HAP-1 (cell line): ENCODE measurements around the gene NPPC.
"Not testable (repeated sequence)": the region's sequence is repeated elsewhere in the genome, so short reads cannot be mapped to it uniquely, and the experiment has no call there.

ENCODE experiments used
- DNase-seq, 2 experiments: peaks; one replicate each; pipeline ENCODE4 v3.0.0-alpha.2; 2016 to 2020; ENCODE audit warnings: low spot score in 2 of 2
- H3K27me3 ChIP-seq: fragments of 250-450 bp; sonication (Bioruptor Pico); 2 replicates; pipeline ENCODE4 v1.5.1; 2020; ENCODE audit warnings: low read depth, mild to moderate bottlenecking, moderate library complexity
- H3K36me3 ChIP-seq: fragments of 250-450 bp; sonication (Bioruptor Pico); replicated peaks from 2 replicates; pipeline ENCODE4 v1.5.1; 2020; ENCODE audit warnings: mild to moderate bottlenecking
- H3K4me1 ChIP-seq: fragments of 250-450 bp; sonication (Bioruptor Pico); 2 replicates; pipeline ENCODE4 v1.5.1; 2020; ENCODE audit warnings: mild to moderate bottlenecking
- H3K4me3 ChIP-seq: fragments of 250-450 bp; sonication (Bioruptor Pico); 2 replicates; pipeline ENCODE4 v1.5.1; 2020; ENCODE audit warnings: mild to moderate bottlenecking, moderate library complexity
- H3K9me3 ChIP-seq: fragments of 250-450 bp; sonication (Bioruptor Pico); 2 replicates; pipeline ENCODE4 v1.5.1; 2020; ENCODE audit warnings: mild to moderate bottlenecking, moderate library complexity
- in situ Hi-C: fragments of 300-500 bp; cut with MboI; formaldehyde crosslinking; loops from 3 replicates; pipeline ENCODE4 v1.14.3; 2020; ENCODE audit warnings: low sequenced_read_pairs, inconsistent platforms, mixed read lengths

NPPC gene

GRCh38 chr2:231922311-231923009, 3.7 kb downstream of the NPPC start:
- in situ Hi-C loops, result no loop called here
- Histone ChIP-seq H3K27me3 (peaks cover 9% of the 10 kb centered on the region), H3K36me3 (peaks cover 4% of the 10 kb centered on the region; the same call in 1 of the 2 replicates), H3K4me3 (no peak overlapping the region), H3K9me3 (no peaks in the 10 kb centered on the region), H3K4me1 (peaks cover 6% of the 10 kb centered on the region; the same call in 1 of the 2 replicates)
- DNase-seq, result no peak

- no peaks in the 10 kb centered on the region for H3K9me3 ChIP-seq
- in situ Hi-C loops, result no loop called here
- DNase-seq, result no peak
- H3K4me3 ChIP-seq, result no peak overlapping the region
- H3K36me3 ChIP-seq, result peaks cover 4% of the 10 kb centered on the region; the same call in 1 of the 2 replicates
- H3K4me1 ChIP-seq, result peaks cover 3% of the 10 kb centered on the region; the same call in 1 of the 2 replicates
- no peaks in the 10 kb centered on the region for H3K27me3 ChIP-seq
Measured at GRCh38 chr2:231920795-231921194, 5.4 kb downstream of the NPPC start.

GRCh38 chr2:231920366-231920765, 5.8 kb downstream of the NPPC start:
- in situ Hi-C loops, result no loop called here
- H3K36me3 ChIP-seq, result peaks cover 4% of the 10 kb centered on the region; the same call in 1 of the 2 replicates
- H3K4me1 ChIP-seq, result peaks cover 3% of the 10 kb centered on the region; the same call in 1 of the 2 replicates
- H3K4me3 ChIP-seq, result no peak overlapping the region
- no peaks in the 10 kb centered on the region for H3K27me3 ChIP-seq
- no peak for DNase-seq
- no peaks in the 10 kb centered on the region for H3K9me3 ChIP-seq

DNA sequence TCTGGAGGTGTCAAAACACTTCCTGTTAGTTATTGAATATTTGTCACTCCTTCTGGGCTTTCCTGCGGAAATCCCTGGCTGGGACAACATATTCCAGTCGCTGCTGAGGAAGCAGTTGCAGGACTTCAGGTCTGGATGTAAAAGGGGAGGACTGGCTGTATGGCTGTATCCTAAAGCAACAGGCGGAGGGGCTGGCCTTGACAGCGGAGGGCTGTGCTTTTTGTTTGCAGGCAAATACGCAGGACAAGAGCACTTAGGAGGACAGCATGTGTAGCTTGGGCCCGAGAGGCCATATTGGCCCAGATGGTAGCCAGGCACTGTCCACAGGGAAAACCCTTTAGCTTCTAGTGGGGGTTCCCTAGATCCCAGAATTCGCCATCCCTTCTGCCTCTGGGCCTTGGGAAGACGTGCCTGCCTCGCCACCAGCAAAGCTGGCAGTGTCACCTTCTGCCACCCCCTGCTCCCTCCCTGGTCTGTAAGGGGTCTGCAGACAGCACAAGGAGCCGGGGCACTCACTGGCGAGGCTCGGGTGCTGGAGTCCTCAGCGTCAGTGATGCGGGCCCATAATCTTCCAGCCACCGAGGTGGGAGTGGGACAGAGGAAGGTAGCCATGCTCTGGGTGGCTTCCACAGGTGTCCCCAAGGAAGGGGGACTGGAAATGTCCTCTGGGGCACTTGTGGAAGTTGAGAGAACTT, 6.7 kb downstream of the NPPC start:
- in situ Hi-C loops, result no loop called here
- no peak for DNase-seq
- H3K27me3 ChIP-seq, result no peaks in the 10 kb centered on the region

DNA sequence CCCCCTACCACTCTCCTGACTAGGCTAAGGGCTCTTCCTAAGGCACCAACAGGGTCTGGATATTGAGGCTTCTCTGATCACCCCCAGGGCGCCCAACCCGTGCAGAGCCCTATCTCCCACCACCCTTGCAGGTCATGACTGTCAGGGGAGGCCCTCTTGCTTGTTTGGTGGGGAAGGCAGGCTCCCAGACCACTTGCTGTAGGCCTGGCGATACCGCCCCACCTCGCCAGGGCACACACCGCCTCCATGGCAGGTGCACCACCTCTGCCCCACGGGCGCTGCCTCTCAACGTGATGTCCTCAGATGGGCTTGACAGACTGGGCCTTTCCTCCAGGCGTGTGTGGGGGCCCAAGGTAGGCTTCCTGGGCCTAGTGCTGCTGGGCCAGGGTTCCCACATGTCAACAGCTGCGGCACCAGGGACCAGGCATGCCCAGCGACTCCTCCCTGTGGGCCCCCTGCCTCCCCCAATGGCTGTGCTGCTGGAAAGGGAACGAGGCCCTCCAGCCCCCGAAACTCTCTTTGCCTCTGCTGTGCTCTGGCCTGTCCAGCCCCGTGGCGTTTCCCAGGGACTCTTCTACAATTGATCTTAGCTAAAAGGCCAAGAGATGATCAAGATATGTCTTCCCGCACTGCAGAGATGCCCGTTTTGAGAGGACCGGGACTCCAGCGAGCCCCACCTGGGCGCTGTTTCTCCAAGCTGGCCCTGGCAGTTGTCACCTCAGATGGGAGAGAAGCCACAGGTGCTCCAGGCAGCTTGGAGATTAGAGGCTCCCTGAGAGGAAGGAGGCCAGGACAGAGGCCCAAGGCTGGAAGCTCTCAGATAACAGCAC, 7.5 kb downstream of the NPPC start:
- DNase-seq, result no peak

More for the DNA sequence above, 6.7 kb downstream of the NPPC start:
- Histone ChIP-seq H3K36me3 (peaks cover 4% of the 10 kb centered on the region; the same call in 1 of the 2 replicates), H3K4me1 (no peaks in the 10 kb centered on the region), H3K4me3 (no peak overlapping the region), H3K9me3 (no peaks in the 10 kb centered on the region)

DNA sequence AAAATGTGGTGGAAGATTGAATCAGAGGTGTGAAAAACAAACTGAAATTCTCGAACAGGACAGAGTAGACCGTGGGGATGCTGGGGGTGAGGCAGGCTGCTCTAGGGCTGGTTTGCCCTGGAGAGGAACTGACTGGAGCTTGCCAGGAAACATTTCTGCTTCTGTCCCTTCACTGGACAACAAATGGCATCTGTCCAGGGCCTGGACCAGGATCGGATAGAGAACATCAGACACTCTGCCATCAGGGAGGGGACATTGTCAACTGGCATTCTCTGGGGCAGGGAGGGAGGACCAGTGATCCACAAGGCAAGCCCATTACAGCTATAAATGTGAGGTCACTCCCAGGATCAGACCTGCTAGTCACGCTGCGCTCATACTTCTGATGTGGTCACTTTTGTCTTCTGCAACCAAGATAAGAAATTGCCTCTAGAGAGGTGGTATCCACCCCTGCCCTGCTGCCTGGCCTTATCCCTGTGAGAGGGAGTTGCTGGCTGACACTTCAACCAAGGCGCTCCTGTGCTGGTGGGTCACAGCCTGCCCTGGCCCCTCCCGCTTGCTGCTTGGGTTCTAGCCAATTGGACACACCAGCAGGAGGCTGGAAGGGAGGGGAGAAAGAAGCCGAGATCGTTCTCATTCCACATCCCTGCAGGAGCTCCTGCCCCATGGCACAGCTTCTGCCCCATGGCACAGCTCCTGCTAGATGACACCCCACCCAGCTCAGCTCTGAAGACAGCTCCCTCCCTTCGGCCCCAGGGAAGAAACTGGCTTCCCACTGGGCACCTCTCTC, 8.7 kb downstream of the NPPC start:
- DNase-seq, result no peak
- in situ Hi-C loops, result no loop called here

More for the DNA sequence above, 7.5 kb downstream of the NPPC start:
- Histone ChIP-seq H3K4me3 (no peak overlapping the region), H3K36me3 (peaks cover 4% of the 10 kb centered on the region; the same call in 1 of the 2 replicates), H3K4me1 (no peaks in the 10 kb centered on the region), H3K27me3 (no peaks in the 10 kb centered on the region), H3K9me3 (no peaks in the 10 kb centered on the region)
- in situ Hi-C loops, result no loop called here

GRCh38 chr2:231914077-231914690, 12.0 kb downstream of the NPPC start:
- DNase-seq, result no peak
- Histone ChIP-seq H3K4me1 (no peaks in the 10 kb centered on the region), H3K9me3 (no peaks in the 10 kb centered on the region), H3K36me3 (no peaks in the 10 kb centered on the region), H3K27me3 (no peaks in the 10 kb centered on the region), H3K4me3 (no peak overlapping the region)
- in situ Hi-C loops, result no loop called here

More for the DNA sequence above, 8.7 kb downstream of the NPPC start:
- Histone ChIP-seq H3K27me3 (no peaks in the 10 kb centered on the region), H3K4me1 (no peaks in the 10 kb centered on the region), H3K9me3 (no peaks in the 10 kb centered on the region), H3K36me3 (0 out of 2 replicates have a peak, but pooled peaks cover 4% of the 10 kb centered on the region), H3K4me3 (no peak overlapping the region)

DNA sequence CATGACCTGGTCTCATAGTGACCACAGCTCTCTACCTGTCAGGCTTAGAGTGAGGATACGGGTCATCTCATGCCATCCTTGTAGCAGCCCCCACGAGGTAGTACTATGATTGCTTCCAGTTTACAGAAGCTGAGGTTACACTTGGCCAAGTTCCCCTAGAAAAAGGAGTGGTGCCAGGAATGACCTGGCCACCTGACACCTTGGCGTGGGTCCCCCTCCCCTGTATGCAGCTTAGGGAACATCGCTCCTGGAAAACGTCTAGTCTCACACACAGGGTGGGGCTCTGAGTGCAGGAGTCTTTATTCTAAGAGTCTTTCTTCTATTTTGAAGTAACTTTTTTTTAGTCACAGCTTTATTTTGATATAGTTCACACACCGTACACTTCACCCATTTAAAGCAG, 14.8 kb downstream of the NPPC start:
- Histone ChIP-seq H3K27me3 (no peaks in the 10 kb centered on the region), H3K36me3 (no peaks in the 10 kb centered on the region)
- in situ Hi-C loops, result no loop called here

DNA sequence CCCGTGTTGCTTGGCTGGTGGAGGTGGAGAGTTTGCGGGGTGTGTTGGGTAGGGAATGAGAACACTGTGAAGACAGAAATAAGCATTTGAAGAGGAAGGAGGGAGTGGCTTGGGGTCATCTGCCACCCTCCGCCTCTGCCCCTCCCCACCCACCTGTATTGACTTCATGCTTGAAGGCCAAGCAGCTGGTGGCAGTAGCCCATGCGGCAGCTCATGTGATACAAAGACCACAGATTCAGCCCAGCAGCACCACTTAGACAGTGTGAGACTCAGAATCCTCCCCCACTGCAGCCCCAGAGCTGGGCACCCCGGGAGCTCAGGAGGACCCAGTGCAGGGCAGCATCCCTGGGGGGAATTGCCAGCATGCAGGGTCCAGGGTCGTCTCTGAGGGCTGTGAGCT, 15.4 kb downstream of the NPPC start:
- Histone ChIP-seq H3K27me3 (no peaks in the 10 kb centered on the region), H3K4me3 (no peak overlapping the region), H3K9me3 (no peaks in the 10 kb centered on the region), H3K36me3 (no peaks in the 10 kb centered on the region), H3K4me1 (no peaks in the 10 kb centered on the region)
- in situ Hi-C loops, result no loop called here
- DNase-seq, result no peak

More for the DNA sequence above, 14.8 kb downstream of the NPPC start:
- Histone ChIP-seq H3K9me3 (no peaks in the 10 kb centered on the region), H3K4me3 (no peak overlapping the region), H3K4me1 (no peaks in the 10 kb centered on the region)
- DNase-seq, result no peak

DNA sequence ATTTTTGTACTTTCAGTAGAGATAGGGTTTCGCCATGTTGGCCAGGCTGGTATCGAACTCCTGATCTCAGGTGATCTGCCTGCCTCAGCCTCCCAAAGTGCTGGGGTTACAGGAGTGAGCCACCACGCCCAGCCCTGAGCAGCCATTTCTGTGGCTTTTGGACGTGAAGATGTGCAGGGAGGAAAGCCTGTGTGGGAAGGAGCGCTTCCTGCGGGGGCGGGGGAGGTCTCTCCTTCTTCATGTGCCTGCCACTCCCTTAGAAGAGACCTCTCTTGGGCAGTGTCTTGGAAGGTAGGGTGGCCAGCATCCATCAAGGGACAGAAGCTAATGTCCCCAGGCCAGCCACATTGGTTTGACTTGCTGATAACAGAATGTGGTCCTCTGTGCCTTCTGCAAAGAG, 16.0 kb downstream of the NPPC start:
- H3K36me3 ChIP-seq, H3K4me3 ChIP-seq, H3K27me3 ChIP-seq, H3K4me1 ChIP-seq, DNase-seq, in situ Hi-C loops, H3K9me3 ChIP-seq: not testable (repeated sequence)

DNA sequence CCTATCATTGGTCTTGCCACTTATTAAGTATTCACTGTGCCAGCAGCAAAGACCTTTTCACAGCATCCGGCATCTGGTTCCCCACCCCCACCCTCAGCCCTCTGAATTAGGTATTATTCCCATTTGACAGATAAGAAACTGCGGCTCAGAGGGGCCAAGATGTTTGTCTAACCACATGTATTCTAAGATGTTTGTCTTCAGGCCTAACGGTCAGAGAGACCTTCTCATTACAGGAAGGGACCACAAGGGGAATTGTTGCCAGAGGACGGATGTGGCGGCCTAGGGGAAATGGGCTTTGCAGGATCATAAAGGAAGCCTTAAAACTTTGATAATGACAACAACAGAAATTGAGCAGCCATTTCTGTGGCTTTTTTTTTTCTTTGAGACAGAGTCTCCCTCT, 16.6 kb downstream of the NPPC start:
- Histone ChIP-seq H3K4me3 (no peak overlapping the region), H3K27me3 (no peaks in the 10 kb centered on the region), H3K36me3 (no peaks in the 10 kb centered on the region), H3K9me3 (no peaks in the 10 kb centered on the region), H3K4me1 (no peaks in the 10 kb centered on the region)
- DNase-seq, result no peak
- in situ Hi-C loops, result loop anchor here (5.0 kb wide), 3 partner anchors 233 to 528 kb away; no protein-coding TSS in a partner anchor

GRCh38 chr2:231908584-231908983, 17.6 kb downstream of the NPPC start:
- Histone ChIP-seq H3K27me3 (no peaks in the 10 kb centered on the region), H3K36me3 (no peaks in the 10 kb centered on the region), H3K4me3 (no peak overlapping the region), H3K9me3 (no peaks in the 10 kb centered on the region), H3K4me1 (no peaks in the 10 kb centered on the region)
- no peak for DNase-seq
- in situ Hi-C loops, result loop anchor here (5.0 kb wide), 3 partner anchors 234 to 529 kb away; no protein-coding TSS in a partner anchor
